ENCODE measurements around the gene FBXW5. TPM values are rescaled to one million over a fixed set of nuclear protein-coding genes. Genes with fewer than 3 reads are reported as not detected.

FBXW5 gene
- total RNA-seq, 2 experiments from 2014 or later: 44.0 to 47.8 TPM

- no peaks in the 10 kb centered on the region for H3K9me3 Mint-ChIP-seq
- intact Hi-C loops (cut with micrococcal nuclease): no loop called here
These were observed 3.9 kb downstream of the FBXW5 start for GRCh38 chr9:136940526-136941230.

GRCh38 chr9:136939996-136940525 is 4.5 kb downstream of the FBXW5 start:
- intact Hi-C loops (cut with micrococcal nuclease): no loop called here
- Mint-ChIP-seq H3K9me3 (no peaks in the 10 kb centered on the region), H3K4me1 (ENCODE audit: low read depth) (peaks cover 9% of the 10 kb centered on the region), H3K36me3 (ENCODE audit: low read depth) (peaks cover 29% of the 10 kb centered on the region), H3K4me3 (no peak overlapping the region), H3K27me3 (ENCODE audit: low read depth) (no peaks in the 10 kb centered on the region), H3K27ac (no peak overlapping the region)
- CTCF ChIA-PET: interaction anchor here (2.4 kb wide), 1 partner anchor 98 kb away, joined by 5 read pairs; the partner anchor contains the start of gene AJM1
- no peak for DNase-seq

More at GRCh38 chr9:136940526-136941230, 3.9 kb downstream of the FBXW5 start:
- CTCF ChIA-PET: no interaction called here
- Mint-ChIP-seq H3K36me3 (ENCODE audit: low read depth) (peaks cover 29% of the 10 kb centered on the region), H3K4me1 (ENCODE audit: low read depth) (peaks cover 9% of the 10 kb centered on the region), H3K4me3 (no peak overlapping the region), H3K27me3 (ENCODE audit: low read depth) (no peaks in the 10 kb centered on the region), H3K27ac (no peak overlapping the region)
- no peak for DNase-seq

- H3K4me3 Mint-ChIP-seq: no peak overlapping the region
- H3K9me3 Mint-ChIP-seq: no peaks in the 10 kb centered on the region
- peak overlapping the region; percentile 8 for H3K27ac Mint-ChIP-seq
- CTCF ChIA-PET: interaction anchor here (0.6 to 2.4 kb wide), 3 partner anchors 15 to 107 kb away, joined by 3 to 5 read pairs (median 3); partner anchors contain the start of gene AJM1
- intact Hi-C loops (cut with micrococcal nuclease): no loop called here
- peaks cover 5% of the 10 kb centered on the region for H3K4me1 Mint-ChIP-seq (ENCODE audit: low read depth)
- no peak for DNase-seq
- H3K27me3 Mint-ChIP-seq (ENCODE audit: low read depth): no peaks in the 10 kb centered on the region
- peaks cover 31% of the 10 kb centered on the region for H3K36me3 Mint-ChIP-seq (ENCODE audit: low read depth)
These were observed 5.0 kb downstream of the FBXW5 start for GRCh38 chr9:136939431-136939995.

GRCh38 chr9:136937186-136938001 is 7.1 kb downstream of the FBXW5 start:
- Mint-ChIP-seq H3K27me3 (ENCODE audit: low read depth) (no peaks in the 10 kb centered on the region), H3K9me3 (no peaks in the 10 kb centered on the region), H3K4me1 (ENCODE audit: low read depth) (peaks cover 9% of the 10 kb centered on the region), H3K4me3 (no peak overlapping the region), H3K27ac (no peak overlapping the region), H3K36me3 (ENCODE audit: low read depth) (peaks cover 33% of the 10 kb centered on the region)
- no peak for DNase-seq
- CTCF ChIA-PET: interaction anchor here (1.1 to 2.4 kb wide), 2 partner anchors 11 to 95 kb away, joined by 3 to 5 read pairs; partner anchors contain the start of gene AJM1
- intact Hi-C loops (cut with micrococcal nuclease): no loop called here

- peaks cover 33% of the 10 kb centered on the region for H3K36me3 Mint-ChIP-seq (ENCODE audit: low read depth)
- peaks cover 14% of the 10 kb centered on the region for H3K4me1 Mint-ChIP-seq (ENCODE audit: low read depth)
- H3K9me3 Mint-ChIP-seq: no peaks in the 10 kb centered on the region
- intact Hi-C loops (cut with micrococcal nuclease): no loop called here
- CTCF ChIA-PET: interaction anchor here (1.1 kb wide), 1 partner anchor 12 kb away, joined by 3 read pairs; no protein-coding TSS in a partner anchor
- H3K4me3 Mint-ChIP-seq: no peak overlapping the region
- H3K27ac Mint-ChIP-seq: no peak overlapping the region
- no peaks in the 10 kb centered on the region for H3K27me3 Mint-ChIP-seq (ENCODE audit: low read depth)
- no peak for DNase-seq
These were observed 7.8 kb downstream of the FBXW5 start for GRCh38 chr9:136936645-136937170.

- Mint-ChIP-seq H3K4me1 (ENCODE audit: low read depth) (peaks cover 17% of the 10 kb centered on the region), H3K4me3 (no peak overlapping the region), H3K36me3 (ENCODE audit: low read depth) (peaks cover 31% of the 10 kb centered on the region), H3K27me3 (ENCODE audit: low read depth) (no peaks in the 10 kb centered on the region), H3K27ac (no peak overlapping the region), H3K9me3 (no peaks in the 10 kb centered on the region)
- no peak for DNase-seq
- CTCF ChIA-PET: no interaction called here
- intact Hi-C loops (cut with micrococcal nuclease): no loop called here
These were observed 8.9 kb downstream of the FBXW5 start for GRCh38 chr9:136935651-136936050.

GRCh38 chr9:136934277-136934676 is 10.3 kb downstream of the FBXW5 start:
- peaks cover 17% of the 10 kb centered on the region for H3K4me1 Mint-ChIP-seq (ENCODE audit: low read depth)
- intact Hi-C loops (cut with micrococcal nuclease): no loop called here
- CTCF ChIA-PET: no interaction called here
- H3K36me3 Mint-ChIP-seq (ENCODE audit: low read depth): peaks cover 30% of the 10 kb centered on the region
- no peak overlapping the region for H3K27ac Mint-ChIP-seq
- H3K4me3 Mint-ChIP-seq: no peak overlapping the region
- H3K27me3 Mint-ChIP-seq (ENCODE audit: low read depth): no peaks in the 10 kb centered on the region
- no peaks in the 10 kb centered on the region for H3K9me3 Mint-ChIP-seq
- no peak for DNase-seq

- Mint-ChIP-seq H3K4me3 (no peak overlapping the region), H3K4me1 (ENCODE audit: low read depth) (peaks cover 17% of the 10 kb centered on the region), H3K9me3 (no peaks in the 10 kb centered on the region), H3K27ac (peak overlapping the region; percentile 82), H3K36me3 (ENCODE audit: low read depth) (peaks cover 30% of the 10 kb centered on the region), H3K27me3 (ENCODE audit: low read depth) (no peaks in the 10 kb centered on the region)
- no peak for DNase-seq
- intact Hi-C loops (cut with micrococcal nuclease): no loop called here
- CTCF ChIA-PET: interaction anchor here (1.0 kb wide), 1 partner anchor 88 kb away, joined by 3 read pairs; no protein-coding TSS in a partner anchor
These were observed 12.9 kb downstream of the FBXW5 start for GRCh38 chr9:136931611-136932130.

- DNase-seq: no peak
- Mint-ChIP-seq H3K27ac (no peak overlapping the region), H3K36me3 (ENCODE audit: low read depth) (peaks cover 27% of the 10 kb centered on the region), H3K4me3 (no peak overlapping the region), H3K9me3 (no peaks in the 10 kb centered on the region), H3K4me1 (ENCODE audit: low read depth) (peaks cover 17% of the 10 kb centered on the region), H3K27me3 (ENCODE audit: low read depth) (no peaks in the 10 kb centered on the region)
- intact Hi-C loops (cut with micrococcal nuclease): no loop called here
- CTCF ChIA-PET: interaction anchor here (1.1 kb wide), 1 partner anchor 87 kb away, joined by 3 read pairs; the partner anchor contains the start of gene AJM1
These were observed 14.5 kb downstream of the FBXW5 start for GRCh38 chr9:136930014-136930413.

- Mint-ChIP-seq H3K4me1 (ENCODE audit: low read depth) (peaks cover 17% of the 10 kb centered on the region), H3K27me3 (ENCODE audit: low read depth) (no peaks in the 10 kb centered on the region), H3K9me3 (no peaks in the 10 kb centered on the region), H3K27ac (no peak overlapping the region), H3K36me3 (ENCODE audit: low read depth) (peaks cover 30% of the 10 kb centered on the region), H3K4me3 (no peak overlapping the region)
- DNase-seq: no peak
- intact Hi-C loops (cut with micrococcal nuclease): no loop called here
- CTCF ChIA-PET: interaction anchor here (0.8 kb wide), 1 partner anchor 36 kb away, joined by 3 read pairs; no protein-coding TSS in a partner anchor
These were observed 15.9 kb downstream of the FBXW5 start for GRCh38 chr9:136928591-136928990.

- H3K27ac Mint-ChIP-seq: no peak overlapping the region
- CTCF ChIA-PET: interaction anchor here (0.8 to 1.3 kb wide), 2 partner anchors 35 to 85 kb away, joined by 3 to 6 read pairs; partner anchors contain the start of gene AJM1
- peaks cover 26% of the 10 kb centered on the region for H3K36me3 Mint-ChIP-seq (ENCODE audit: low read depth)
- H3K9me3 Mint-ChIP-seq: no peaks in the 10 kb centered on the region
- no peak for DNase-seq
- H3K4me3 Mint-ChIP-seq: no peak overlapping the region
- H3K4me1 Mint-ChIP-seq (ENCODE audit: low read depth): peaks cover 12% of the 10 kb centered on the region
- no peaks in the 10 kb centered on the region for H3K27me3 Mint-ChIP-seq (ENCODE audit: low read depth)
- intact Hi-C loops (cut with micrococcal nuclease): no loop called here
These were observed 16.9 kb downstream of the FBXW5 start for GRCh38 chr9:136927343-136928271.
